Stimulated activated CD8-positive, alpha-beta memory T cell treated with anti-CD3 and anti-CD28 coated beads, Interleukin-4, amount 100 ng/mL, for 24 hours (primary cell): Measurements from ENCODE around the gene EPHB3.

Experiments used
- DNase-seq: peaks from one replicate; pipeline ENCODE4 v3.0.0-alpha.2; 2020; ENCODE audit warnings: low read depth

The EPHB3 gene

DNA sequence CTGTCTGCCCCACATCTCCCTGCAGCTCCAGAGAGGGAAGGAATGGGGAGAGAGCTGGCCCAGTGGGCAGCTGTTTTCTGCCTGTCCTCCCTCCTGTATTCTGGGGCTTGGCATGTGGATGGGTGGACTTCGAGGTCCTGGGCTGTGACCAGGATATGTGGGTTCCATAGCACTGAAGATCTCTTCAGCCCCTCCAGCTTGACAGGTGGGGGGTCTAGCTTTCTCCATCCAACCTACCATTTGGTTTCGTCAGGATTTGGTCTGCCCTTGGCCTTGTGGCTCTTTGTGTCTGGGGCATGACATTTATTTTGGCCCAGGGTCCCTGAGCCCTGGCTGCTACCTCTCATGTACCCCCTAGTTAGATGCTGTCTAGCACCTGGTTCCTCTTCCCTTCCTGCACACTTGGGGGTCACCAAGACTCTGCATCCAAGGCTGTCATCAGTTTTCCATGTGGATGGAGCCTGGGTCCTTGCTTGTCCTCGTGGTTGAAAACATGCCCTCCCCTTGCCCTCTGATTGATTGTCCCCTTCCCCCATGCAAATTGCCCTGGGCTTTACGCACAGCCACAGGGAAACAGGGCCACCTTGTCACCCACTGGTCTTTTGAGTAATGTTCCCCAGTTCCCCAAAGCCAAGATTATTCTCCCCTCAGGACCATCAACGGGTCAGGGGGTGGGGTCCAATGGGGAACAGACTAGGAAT lies 3.2 kb downstream of the EPHB3 start:
- no peak for DNase-seq

DNA sequence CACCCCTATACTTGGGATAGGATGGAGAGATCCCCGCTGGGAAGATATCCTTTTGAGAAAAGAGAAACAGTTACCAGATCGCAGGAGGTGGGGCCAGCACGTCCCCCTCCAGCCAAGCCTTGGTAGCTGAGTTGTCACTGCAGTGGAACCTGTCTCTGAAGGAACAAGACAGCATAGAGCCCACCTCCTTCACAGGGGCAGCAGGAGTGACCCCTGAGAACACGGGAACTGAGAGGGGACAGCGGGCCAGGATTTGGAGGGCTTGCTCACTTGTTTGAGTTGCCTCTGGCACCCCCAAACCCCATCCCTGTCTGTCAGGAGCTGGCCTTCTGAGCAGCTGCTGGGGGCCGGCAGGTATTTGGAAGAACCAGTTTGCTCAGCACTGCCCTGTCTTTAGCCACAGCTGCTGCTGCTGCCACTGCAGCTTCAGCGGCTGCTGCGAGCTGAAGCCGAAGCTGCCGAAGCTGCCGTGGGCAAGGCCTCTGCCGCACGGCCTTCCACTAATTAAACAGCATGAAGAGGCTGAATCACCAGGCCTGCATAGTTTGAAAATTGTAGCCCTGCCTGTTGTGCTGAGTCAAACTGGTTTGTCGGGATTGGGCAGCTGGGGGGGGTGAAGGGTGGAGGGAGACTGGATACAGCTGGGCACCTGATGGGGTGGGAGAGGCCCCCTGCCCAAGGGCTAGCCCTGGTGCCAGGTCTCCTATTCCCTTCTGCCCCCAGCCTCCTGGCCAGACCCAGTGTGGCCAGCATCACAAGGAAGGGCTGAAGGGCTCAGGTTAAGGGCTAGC lies 4.0 kb downstream of the EPHB3 start:
- DNase-seq, result no peak

DNA sequence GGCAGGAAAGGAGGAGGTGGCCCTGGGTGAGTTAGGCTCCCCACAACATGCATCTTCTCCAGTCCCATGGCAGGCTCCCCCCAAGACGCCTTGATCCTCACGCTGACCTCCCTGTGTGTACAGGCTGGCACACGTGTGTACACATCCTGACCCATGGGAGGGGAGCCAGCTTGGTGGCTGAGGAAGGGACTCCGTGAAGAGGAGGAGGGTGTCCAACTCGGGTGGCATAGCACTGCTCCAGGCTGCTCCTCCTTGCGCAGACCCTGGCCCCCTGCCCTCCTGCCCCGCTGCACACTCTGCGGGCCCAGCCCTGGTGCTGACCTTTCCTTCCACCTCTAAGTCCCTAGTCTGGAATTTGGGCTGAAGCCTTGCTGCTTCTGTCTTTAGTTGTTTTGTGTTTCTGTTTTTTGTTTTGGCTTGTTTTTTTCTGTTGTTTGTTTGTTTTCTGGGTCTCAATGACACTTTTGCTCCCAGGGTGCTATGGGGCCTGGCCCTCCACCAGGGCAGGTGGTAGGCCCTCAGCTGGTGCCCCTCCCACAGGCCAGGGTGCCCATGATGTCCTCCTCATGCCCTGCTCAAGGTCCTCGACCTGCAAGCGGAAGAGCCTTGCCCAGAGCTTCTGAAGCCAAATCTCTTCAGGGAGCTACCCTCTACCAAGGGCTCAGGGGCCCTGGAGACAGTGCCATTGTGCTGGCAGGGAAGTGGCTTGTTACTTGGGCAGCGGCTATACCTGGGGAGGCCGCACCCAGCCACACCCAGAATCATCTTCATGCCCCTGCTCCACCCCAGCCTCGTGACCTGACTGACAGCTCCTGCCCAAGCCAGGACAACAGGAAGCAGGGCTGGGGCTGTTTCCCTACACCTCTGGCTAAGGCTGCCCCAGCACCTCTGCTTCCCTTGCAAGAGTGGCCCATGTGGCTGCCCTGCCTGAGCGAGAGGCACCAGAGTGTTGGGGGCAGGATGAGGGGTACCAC lies 5.1 kb downstream of the EPHB3 start:
- no peak for DNase-seq

DNA sequence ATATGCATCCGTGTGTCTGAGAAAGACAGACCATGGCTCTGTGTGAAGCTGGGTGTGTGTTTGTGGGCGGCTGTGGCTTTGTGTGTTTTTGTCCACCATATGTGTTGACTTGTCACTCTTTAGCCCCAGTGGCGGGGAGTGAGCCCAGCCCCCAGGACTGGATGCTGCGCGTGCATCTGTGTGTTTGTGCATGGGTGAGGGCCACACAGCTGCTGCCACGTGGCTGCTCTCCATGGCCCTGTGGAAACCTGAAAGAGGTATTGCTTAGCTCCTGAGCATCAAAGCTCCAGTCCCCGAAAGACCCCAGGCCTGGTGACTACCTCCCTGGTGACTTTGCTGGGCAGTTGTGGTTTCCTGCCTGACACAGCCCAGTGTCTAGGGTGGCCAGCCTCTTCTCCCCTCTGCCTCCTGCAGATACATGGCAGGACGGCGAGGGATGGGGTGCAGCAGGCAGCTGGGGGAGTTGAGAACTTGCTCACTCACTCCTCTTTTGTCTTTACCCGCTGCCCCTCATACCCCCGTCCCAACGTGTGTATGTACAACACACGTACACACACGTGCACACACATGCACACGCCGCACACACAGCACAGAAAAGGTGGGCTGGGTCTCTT lies 6.5 kb downstream of the EPHB3 start:
- DNase-seq, result no peak

DNA sequence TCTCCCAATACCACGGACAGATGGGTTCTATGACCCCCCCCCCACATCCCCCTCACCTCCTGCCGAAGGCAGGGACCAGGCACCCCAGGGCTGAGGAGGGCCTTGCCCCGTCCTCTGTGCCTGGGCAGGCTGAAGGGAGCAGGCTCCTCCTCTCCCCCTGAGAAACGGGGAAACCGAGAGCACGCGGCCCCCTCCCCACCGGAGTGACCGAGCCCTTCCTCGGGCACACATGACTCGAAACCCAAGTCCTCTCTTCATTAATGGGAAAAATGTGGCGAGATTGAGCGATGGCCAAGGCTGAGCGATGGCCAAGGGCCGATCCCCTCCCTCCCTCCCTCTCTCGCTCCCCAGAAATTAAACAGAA lies 7.0 kb downstream of the EPHB3 start:
- no peak for DNase-seq

DNA sequence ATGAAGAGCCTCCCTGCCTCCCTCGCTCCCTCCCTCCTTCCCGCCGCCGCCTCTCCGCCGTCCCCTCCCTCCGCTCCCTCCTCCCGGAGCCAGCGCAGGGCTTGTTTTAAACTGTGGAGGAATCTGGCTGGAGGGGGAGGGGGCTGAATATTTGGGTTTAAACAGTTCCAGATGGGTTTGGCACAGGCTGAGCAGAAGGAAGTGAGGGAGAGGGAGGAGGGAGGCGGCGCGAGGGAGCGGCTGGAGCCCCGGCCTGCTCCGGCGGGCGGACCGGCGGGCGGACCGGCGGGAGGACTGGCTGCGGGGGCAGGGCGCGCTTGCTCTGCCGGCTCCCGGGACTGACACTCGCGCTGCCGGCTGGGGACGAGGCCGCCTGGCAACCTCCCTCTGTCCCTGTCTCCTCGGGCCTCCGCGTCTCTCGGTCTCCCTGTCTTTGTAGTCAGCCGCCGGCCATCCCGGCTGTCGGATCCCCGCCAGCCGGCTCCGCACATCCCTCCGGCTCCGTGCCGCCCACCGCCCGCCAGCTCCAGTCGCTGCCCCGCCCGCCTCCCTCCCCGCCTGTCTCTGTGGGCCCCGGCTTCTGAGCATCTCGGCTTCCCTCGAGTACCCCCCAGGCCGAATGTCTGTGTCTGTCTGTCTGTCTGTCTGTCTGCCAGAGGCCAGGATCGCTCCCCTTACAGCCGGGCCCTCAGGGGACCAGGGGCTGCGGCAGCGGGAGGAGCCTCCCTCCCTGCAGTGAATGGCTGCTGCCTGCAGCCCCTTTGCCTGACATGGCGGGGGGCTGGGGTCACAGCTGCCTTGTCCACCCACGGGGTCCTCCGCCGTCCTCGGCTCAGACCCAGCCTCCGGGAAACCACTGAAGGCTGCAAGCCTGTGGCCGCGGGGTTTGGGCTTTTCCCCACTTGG lies 7.6 kb downstream of the EPHB3 start:
- DNase-seq, result no peak

DNA sequence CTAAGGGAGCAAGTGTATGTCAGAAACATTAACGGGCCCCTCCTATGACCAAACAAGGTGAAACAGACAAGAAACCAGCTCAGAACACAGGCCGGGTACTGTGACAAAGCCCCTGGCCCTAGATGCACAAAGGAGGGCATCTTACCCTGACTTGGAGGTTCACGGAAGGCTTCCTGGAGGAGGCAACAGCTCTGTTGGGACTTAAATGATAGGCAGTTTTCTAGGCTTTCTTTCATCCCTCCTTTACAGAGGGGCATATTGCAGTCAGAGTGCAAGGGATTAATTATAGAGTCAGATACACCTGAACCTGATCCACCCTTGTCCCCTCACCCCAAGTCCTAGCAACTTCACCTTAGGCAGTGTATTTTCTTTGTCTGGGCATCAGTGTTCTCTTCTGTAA lies 8.4 kb downstream of the EPHB3 start:
- no peak for DNase-seq

DNA sequence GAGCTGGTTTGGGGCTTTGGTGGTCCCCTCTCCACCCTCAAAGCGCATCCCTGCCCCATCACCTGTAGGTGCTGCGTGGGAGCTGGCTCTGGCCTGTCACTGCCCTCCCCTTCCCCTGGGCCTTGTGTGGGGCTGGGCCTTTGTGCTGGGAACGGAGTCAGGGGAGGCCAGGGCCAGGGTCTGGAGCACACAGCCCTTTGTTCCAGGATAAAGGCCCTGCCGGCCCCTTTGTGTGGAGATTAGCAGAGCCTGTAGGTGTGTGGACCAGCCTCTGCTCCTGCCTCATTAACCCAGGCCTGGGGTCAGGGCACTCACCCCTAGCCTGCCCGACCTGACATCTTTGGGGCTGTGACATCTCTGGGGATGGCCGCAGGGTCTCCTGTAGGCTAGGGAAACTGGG lies 8.9 kb downstream of the EPHB3 start:
- no peak for DNase-seq

DNA sequence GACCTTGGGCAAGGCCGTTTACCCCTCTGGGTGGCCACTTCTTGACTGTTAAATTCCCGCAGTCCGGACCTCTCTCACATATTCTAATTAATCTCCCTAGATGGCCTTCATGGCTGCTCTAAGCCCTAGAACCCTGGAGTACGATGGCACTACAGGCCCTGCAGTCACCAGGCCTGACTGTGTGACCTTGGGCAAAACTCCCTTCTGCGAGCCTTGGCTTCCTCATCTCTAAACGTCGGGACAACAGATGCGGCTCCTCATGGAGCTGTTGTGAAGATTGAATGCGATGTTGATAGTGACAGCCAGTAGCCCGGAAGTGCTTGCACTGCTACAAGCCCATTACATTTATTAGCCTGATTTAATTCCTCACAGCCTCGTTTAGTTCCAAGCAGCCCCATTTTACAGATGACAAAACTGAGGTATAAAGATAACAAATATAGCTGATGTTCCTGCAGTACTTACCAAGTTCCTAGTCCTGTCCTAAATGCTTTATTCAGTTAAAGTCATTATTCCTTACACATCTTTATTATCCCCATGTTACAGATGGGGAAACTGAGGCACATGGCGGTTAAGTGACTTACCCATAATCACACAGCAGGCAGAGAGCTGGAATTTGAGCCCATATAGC lies 10.3 kb downstream of the EPHB3 start:
- no peak for DNase-seq

DNA sequence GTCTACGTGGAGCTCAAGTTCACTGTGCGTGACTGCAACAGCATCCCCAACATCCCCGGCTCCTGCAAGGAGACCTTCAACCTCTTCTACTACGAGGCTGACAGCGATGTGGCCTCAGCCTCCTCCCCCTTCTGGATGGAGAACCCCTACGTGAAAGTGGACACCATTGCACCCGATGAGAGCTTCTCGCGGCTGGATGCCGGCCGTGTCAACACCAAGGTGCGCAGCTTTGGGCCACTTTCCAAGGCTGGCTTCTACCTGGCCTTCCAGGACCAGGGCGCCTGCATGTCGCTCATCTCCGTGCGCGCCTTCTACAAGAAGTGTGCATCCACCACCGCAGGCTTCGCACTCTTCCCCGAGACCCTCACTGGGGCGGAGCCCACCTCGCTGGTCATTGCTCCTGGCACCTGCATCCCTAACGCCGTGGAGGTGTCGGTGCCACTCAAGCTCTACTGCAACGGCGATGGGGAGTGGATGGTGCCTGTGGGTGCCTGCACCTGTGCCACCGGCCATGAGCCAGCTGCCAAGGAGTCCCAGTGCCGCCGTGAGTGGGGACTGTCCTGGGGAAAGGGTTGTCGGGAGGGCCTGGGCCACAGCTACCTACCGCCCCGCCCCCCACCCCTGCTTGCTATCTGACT lies 11.2 kb downstream of the EPHB3 start:
- DNase-seq, result no peak

DNA sequence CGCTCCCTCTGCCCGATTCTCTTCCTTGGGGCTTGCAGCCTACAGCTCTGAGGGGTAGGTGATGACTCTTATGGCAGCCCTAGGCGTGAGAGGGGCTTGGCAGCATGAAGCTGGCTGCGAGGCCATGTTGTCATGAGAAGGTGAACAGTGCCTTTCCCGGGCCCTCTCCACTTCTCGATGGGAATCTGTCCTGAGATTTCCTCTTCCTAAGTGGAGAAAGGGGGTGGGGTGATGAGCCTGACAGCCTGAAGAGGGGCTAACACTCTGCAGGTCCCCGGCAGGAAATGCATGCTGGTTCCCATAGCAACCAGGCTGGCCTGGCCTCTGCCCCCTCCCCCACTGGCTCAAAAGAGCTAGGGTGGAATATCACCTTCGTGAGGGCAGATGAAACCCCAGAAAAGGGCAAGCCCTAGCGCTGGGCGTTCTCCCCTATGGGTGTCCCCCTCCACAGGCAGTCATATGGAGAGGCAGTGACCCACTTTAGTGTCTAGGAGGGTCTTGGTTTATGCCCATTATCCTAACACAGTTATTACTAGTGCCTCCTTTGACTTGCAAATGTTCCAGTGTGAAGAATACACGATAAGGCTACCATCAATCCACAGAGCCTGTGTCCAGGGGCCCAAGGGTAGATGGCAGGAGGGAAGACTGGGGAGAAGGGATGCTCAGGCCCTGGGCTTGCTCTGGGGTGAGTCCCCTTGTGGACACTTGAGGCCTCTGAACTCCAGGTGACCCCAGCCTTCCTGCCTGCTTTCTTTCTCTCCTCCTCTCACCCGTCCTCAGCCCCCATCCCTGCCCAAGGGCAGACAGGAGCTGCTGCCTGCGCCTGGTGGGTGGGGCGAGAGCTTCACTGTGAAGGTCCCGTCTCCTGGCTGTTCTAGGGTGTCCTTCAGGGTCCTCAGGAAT lies 13.2 kb downstream of the EPHB3 start:
- no peak for DNase-seq

DNA sequence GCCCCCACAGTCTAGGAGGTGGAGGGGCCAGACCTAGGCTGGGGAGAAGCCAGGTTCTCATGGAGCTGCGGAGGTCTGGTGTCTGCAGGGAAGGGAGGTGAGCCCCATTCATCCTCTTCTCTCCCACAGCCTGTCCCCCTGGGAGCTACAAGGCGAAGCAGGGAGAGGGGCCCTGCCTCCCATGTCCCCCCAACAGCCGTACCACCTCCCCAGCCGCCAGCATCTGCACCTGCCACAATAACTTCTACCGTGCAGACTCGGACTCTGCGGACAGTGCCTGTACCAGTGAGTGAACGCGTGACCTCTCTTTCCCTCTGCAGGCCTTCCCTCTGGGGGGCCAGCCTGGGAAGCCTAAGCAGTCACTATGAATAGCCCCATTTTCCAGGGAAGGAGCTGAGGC lies 14.1 kb downstream of the EPHB3 start:
- DNase-seq, result no peak

DNA sequence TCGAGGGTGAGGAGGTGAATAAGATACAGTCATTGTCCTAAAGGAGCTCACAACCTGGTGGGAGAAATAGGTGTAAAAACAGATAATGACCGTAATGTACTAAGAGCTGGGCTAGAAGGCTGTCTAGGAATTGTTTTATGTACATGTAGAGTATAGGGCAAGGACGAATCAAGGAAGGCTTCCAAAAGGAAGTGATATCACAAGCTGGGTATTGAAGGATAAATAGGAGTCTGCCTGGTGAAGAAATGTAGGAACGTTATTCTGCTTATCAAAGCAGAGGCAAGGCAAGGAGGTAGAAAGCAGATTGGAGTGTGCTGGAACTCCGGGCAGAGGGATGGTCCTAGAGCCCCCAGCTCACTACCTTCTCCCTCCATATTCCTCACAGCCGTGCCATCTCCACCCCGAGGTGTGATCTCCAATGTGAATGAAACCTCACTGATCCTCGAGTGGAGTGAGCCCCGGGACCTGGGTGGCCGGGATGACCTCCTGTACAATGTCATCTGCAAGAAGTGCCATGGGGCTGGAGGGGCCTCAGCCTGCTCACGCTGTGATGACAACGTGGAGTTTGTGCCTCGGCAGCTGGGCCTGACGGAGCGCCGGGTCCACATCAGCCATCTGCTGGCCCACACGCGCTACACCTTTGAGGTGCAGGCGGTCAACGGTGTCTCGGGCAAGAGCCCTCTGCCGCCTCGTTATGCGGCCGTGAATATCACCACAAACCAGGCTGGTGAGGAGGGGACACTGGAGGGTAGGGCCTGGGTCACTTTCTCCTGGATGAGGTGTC lies 15.1 kb downstream of the EPHB3 start:
- DNase-seq, result no peak

DNA sequence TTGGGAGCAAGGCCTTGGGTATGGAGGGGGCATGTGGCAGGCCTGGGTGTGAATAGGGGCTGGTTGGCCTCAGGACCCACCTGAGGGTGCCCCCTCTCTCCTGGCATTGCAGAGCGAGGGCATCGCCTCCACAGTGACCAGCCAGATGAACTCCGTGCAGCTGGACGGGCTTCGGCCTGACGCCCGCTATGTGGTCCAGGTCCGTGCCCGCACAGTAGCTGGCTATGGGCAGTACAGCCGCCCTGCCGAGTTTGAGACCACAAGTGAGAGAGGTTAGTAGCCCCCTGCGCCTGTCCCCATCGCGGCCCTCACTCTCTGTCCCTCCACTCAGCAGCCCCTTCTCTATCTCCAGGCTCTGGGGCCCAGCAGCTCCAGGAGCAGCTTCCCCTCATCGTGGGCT lies 16.0 kb downstream of the EPHB3 start:
- DNase-seq, result no peak

DNA sequence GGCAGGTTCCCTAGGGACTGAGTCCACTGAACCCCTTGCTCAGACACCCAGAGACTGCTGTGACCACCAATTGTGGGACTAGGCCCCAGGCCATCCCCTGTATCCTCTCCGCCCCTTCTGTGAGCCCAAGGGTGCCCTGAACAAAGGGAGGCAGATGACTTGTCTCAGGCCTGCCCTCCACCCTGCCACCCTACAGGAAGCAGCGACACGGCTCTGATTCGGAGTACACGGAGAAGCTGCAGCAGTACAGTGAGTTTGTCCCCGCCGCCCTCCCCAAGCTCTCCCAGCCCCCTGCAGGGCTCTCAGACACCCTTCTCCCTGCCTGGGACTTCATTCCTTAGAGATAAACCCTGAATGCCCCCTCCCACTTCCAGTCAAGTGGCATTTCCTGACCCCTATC lies 16.6 kb downstream of the EPHB3 start:
- no peak for DNase-seq

DNA sequence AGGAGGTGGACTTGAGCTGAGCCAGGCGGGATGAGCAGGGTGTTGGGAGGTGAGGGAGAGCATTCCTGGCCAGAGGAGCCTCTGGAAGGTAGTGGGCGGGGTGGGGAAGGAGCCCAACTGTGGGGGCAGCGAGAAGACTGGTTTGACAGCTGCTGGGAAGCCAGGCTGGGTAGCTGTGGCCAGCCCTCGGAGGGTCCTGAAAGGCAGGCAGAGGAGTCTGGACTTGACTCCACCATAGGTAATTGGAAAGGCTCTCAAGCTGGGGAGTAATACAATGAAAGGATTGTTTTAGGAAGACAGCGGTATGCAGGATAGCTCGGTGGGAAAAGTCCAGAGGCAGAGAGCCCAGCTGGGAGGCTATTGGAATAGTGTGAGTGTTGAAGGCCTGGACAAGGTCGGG lies 17.2 kb downstream of the EPHB3 start:
- no peak for DNase-seq

DNA sequence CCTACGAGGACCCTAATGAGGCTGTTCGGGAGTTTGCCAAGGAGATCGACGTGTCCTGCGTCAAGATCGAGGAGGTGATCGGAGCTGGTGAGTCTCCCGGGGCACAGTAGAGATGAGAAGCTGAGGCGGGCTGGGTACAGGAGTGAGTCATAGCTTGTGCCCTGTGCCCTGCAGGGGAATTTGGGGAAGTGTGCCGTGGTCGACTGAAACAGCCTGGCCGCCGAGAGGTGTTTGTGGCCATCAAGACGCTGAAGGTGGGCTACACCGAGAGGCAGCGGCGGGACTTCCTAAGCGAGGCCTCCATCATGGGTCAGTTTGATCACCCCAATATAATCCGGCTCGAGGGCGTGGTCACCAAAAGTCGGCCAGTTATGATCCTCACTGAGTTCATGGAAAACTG lies 17.9 kb downstream of the EPHB3 start:
- DNase-seq, result no peak

DNA sequence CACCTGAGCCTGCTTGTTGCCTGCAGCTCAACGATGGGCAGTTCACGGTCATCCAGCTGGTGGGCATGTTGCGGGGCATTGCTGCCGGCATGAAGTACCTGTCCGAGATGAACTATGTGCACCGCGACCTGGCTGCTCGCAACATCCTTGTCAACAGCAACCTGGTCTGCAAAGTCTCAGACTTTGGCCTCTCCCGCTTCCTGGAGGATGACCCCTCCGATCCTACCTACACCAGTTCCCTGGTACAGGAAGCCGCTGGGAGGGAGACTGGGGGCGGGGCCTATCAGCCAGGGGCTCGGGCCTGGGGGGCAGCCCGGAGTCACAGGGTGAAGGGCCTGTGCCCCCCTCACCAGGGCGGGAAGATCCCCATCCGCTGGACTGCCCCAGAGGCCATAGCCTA lies 18.8 kb downstream of the EPHB3 start:
- DNase-seq, result no peak
